ENCODE measurements around the gene PHTF2.

Gene PHTF2

DNA sequence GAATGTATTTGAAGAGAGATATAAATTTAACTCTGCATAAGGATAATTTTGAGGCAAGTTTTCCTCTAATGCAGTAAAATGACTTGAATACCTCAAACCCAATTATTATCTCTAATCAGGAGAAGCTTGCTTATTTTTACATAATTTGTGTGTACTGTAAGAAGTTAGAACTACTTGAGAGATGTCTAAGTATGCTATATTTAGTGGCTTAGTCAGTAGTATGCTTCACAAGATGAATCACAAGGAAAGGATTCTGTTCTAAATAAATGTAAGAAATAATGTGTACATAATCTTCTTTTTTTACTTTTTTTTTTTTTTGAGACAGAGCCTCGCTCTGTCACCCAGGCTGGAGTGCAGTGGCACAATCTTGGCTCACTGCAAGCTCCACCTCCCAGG is 13.7 kb downstream of the PHTF2 start:
- TF ChIP-seq, protein P1, sequence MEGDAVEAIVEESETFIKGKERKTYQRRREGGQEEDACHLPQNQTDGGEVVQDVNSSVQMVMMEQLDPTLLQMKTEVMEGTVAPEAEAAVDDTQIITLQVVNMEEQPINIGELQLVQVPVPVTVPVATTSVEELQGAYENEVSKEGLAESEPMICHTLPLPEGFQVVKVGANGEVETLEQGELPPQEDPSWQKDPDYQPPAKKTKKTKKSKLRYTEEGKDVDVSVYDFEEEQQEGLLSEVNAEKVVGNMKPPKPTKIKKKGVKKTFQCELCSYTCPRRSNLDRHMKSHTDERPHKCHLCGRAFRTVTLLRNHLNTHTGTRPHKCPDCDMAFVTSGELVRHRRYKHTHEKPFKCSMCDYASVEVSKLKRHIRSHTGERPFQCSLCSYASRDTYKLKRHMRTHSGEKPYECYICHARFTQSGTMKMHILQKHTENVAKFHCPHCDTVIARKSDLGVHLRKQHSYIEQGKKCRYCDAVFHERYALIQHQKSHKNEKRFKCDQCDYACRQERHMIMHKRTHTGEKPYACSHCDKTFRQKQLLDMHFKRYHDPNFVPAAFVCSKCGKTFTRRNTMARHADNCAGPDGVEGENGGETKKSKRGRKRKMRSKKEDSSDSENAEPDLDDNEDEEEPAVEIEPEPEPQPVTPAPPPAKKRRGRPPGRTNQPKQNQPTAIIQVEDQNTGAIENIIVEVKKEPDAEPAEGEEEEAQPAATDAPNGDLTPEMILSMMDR (IDR thresholded peaks at IDR 0.05; ENCODE audit: borderline replicate concordance, insufficient read depth, low read depth, low read length) = no peak
- H3K4me3 ChIP-seq (ENCODE audit: low read depth, low read length) = no peak overlapping the region

DNA sequence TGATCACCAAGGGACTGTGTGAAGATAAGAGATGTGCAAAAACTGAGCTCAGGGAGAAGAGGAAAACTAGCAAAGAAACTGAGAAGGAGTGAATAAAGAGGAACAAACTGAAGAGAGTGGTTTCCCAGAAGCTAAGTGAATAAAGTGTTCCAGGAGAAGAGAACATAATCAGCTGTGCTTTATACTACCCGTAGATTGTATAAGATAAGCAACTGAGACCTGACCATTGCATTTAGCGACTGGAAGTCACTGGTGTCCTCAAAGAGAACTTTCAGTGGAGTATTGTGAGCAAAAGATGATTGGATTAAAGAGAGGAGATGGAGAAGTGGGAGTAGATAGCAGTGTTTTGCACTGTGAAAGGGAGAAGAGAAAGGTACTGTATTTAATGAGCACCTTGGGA is 14.6 kb downstream of the PHTF2 start:
- TF ChIP-seq, protein P1 (IDR thresholded peaks at IDR 0.05; ENCODE audit: borderline replicate concordance, insufficient read depth, low read depth, low read length) = no peak
- no peak overlapping the region for H3K4me3 ChIP-seq (ENCODE audit: low read depth, low read length)

DNA sequence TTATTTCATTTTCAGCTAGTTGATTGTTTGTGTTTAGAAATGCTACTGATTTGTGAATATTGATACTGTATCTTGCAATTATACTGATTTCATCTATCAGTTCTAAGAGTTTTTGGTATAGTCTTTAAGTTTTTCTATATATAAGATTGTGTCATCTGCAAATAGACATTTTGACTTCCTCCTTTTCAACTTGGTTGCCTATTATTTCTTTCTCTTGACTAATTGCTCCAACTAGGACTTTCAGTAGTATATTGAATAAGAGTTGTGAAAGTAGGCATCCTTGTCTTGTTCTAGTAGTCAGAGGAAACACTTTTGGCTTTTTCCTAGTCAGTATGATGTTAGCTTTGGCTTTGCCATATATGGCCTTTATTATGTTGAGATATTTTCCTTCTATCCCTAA is 20.4 kb downstream of the PHTF2 start:
- TF ChIP-seq, protein P1 (IDR thresholded peaks at IDR 0.05; ENCODE audit: borderline replicate concordance, insufficient read depth, low read depth, low read length) = no peak
- no peak overlapping the region for H3K4me3 ChIP-seq (ENCODE audit: low read depth, low read length)

DNA sequence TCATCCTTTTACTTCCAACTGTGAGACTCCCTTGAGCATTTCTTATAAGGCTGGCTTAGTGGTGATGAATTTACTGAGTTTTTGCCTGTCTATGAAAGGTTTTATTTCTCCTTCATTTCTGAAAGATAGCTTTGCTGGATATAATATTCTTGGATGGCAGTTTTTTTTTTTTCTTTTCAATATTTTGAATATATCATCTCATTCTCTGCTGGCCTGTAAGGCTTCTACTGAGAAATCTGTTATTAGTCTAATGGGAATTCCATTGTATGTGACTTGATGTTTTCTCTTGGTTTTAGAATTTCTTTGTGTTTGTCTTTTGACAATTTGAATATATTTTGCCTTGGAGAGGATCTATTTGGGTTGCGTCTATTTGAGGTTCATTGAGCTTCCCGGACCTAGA is 22.4 kb downstream of the PHTF2 start:
- TF ChIP-seq, protein P1 (IDR thresholded peaks at IDR 0.05; ENCODE audit: borderline replicate concordance, insufficient read depth, low read depth, low read length) = no peak
- no peak overlapping the region for H3K4me3 ChIP-seq (ENCODE audit: low read depth, low read length)

DNA sequence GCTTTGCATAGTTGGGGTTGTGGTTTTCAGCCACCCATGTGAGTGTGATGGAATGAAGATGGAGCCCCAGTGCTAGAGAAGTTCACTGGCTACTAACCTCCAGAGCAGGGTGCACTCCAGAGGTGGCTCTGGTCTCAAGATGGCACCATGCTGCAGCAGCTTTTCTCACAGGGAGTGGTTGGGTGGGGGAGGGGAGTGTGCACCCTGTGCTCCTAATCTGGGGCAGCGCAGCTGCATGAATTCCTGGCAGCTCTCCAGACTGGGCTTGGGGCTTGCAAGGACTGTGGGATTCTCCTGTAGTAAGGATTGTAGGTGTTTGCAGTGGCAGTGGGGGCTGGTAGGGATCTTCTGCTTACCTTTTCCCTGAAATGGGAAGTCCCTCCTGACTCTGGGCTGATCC is 23.7 kb downstream of the PHTF2 start:
- TF ChIP-seq, protein P1 (IDR thresholded peaks at IDR 0.05; ENCODE audit: borderline replicate concordance, insufficient read depth, low read depth, low read length) = no peak
- H3K4me3 ChIP-seq (ENCODE audit: low read depth, low read length) = no peak overlapping the region

DNA sequence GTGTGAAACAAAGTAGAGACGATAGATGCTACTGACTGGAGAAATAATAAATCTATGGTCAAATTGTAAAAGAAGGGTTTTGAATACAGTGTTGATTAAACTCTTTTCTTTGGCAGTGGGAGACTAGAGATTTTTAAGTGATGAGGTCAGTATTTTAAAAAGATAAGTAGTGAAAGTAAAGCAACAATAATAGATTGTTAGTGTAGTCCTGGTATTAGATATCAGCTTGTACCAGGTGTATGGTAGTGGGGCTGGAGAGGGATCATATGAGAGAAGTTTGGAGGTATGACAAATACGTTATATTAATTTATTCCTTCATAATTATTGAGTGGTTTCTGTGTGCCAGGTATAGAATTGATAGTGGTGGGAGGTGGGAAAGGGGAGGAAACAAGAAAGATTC is 25.2 kb downstream of the PHTF2 start:
- H3K4me3 ChIP-seq (ENCODE audit: low read depth, low read length) = no peak overlapping the region
- TF ChIP-seq, protein P1 (IDR thresholded peaks at IDR 0.05; ENCODE audit: borderline replicate concordance, insufficient read depth, low read depth, low read length) = no peak

DNA sequence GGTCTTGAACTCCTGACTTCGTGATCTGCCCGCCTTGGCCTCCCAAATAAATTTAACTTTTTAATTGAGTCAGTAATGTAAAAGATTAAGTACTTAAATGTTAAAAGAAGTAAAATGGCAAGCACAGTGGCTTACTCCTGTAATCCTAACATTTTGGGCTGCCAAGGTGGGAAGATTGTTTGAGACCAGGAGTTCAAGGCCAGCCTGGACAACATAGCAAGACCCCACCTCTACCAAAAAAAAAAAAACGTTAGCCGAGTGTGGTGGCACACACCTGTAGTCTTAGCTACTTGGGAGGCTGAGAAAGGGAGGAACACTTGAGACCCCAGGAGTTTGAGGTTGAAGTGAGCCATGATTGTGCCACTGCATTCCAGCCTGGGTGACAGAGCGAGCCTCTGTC is 26.1 kb downstream of the PHTF2 start:
- TF ChIP-seq, protein P1 (IDR thresholded peaks at IDR 0.05; ENCODE audit: borderline replicate concordance, insufficient read depth, low read depth, low read length) = no peak
- no peak overlapping the region for H3K4me3 ChIP-seq (ENCODE audit: low read depth, low read length)

All from GM12875 (cell line).